Measurements from ENCODE around the gene PEX14. TPM values are rescaled to one million over a fixed set of nuclear protein-coding genes. Genes with fewer than 3 reads are reported as not detected.
A peak's percentile ranks its signal among the peaks of the same experiment; 100 is the strongest.

PEX14 gene
- total and polyA plus RNA-seq, 8 donors = 8.2 to 26.3 (median 12.6) TPM

DNA sequence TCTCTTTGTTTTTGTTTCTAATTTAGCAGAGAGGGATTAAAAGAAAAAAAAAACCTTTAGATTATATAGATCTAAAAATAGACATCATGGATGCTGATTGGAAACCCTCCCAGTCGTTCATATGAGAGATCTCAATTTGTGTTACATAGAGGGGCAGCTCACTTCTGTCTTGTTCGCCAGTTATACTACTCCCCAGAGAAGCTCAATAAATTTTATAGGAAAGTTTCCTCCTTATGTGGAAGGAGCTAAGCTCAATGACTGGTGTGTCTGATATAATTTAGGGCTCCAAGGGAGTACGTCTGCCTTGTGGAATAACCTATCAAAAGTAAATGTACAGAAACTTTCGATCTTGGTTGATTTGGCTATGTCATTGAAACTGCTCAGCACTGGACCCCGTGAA, 117.6 kb downstream of the PEX14 start:
- WGBS, 5 donors = 41 to 62% (median 53%) methylated on average over 5 of the region's 5 CpGs
- Histone ChIP-seq H3K27me3 (no peaks in the 10 kb centered on the region), H3K36me3 (no peaks in the 10 kb centered on the region), H3K4me1 (peaks cover 20 to 67% (median 42%) of the 10 kb centered on the region in 4 donors), H3K9me3 (no peaks in the 10 kb centered on the region), H3K27ac (peak overlapping the region in 1 of 5 donors; percentile 46), H3K4me3 (no peak overlapping the region)
- intact Hi-C loops (cut with DNase I; ENCODE audit: low total_unique reads) = loop anchor here (10.0 kb wide), 1 partner anchor 48 kb away; no protein-coding TSS in a partner anchor
- TF ChIP-seq, protein P1, sequence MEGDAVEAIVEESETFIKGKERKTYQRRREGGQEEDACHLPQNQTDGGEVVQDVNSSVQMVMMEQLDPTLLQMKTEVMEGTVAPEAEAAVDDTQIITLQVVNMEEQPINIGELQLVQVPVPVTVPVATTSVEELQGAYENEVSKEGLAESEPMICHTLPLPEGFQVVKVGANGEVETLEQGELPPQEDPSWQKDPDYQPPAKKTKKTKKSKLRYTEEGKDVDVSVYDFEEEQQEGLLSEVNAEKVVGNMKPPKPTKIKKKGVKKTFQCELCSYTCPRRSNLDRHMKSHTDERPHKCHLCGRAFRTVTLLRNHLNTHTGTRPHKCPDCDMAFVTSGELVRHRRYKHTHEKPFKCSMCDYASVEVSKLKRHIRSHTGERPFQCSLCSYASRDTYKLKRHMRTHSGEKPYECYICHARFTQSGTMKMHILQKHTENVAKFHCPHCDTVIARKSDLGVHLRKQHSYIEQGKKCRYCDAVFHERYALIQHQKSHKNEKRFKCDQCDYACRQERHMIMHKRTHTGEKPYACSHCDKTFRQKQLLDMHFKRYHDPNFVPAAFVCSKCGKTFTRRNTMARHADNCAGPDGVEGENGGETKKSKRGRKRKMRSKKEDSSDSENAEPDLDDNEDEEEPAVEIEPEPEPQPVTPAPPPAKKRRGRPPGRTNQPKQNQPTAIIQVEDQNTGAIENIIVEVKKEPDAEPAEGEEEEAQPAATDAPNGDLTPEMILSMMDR (IDR thresholded peaks at IDR 0.05) = no peak
- TF ChIP-seq POLR2A (IDR thresholded peaks at IDR 0.05) (no peak), POLR2AphosphoS5 (IDR thresholded peaks at IDR 0.05) (no peak), EP300 (IDR thresholded peaks at IDR 0.05) (no peak)
- DNase-seq = no peak

- Histone ChIP-seq H3K9me3 (no peaks in the 10 kb centered on the region), H3K36me3 (no peaks in the 10 kb centered on the region), H3K27me3 (no peaks in the 10 kb centered on the region), H3K4me1 (peaks cover 20 to 73% (median 52%) of the 10 kb centered on the region in 4 donors), H3K27ac (no peak overlapping the region), H3K4me3 (no peak overlapping the region)
- TF ChIP-seq EP300 (IDR thresholded peaks at IDR 0.05) = no peak
- TF ChIP-seq POLR2A (IDR thresholded peaks at IDR 0.05) = no peak
- TF ChIP-seq POLR2AphosphoS5 (IDR thresholded peaks at IDR 0.05) = no peak
- TF ChIP-seq, protein P1 (IDR thresholded peaks at IDR 0.05) = no peak
- intact Hi-C loops (cut with DNase I; ENCODE audit: low total_unique reads) = loop anchor here (10.0 kb wide), 1 partner anchor 49 kb away; no protein-coding TSS in a partner anchor
- 89 to 96% (median 95%) methylated on average over 11 of the region's 11 CpGs for WGBS, 5 donors
- no peak for DNase-seq
Observed at GRCh38 chr1:10593750-10594149, 119.0 kb downstream of the PEX14 start.

DNA sequence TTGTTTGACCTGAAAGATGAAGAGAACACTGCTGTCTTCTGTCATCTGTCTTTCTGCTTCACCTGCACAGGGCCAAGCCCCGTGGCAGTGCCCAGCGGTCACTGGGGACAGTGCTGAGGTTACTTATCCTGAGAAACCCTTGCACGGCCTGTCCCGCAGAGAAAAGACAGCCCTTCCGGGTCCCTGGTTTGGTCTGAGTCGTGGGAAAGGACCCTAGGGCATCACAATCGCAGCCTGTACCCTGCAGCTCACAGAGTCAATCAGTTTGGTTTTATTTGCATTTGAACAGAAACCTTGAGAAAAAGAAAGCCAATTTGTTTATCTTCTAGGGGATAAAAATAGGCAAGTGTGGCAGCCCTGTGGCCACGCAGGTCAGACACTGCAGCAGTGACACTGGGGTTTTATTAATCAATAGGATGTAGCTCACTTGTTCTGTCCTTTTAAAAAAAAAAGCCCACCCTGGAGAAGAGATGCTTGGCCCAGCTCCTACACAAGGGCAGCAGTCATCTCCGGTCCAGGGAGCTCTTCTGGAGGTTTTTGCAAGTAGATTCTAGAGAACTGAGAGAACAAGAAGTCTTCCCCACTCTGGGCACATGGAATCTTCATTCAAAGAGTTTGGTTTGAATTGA, 120.0 kb downstream of the PEX14 start:
- no peaks in the 10 kb centered on the region for H3K9me3 ChIP-seq
- intact Hi-C loops (cut with DNase I; ENCODE audit: low total_unique reads) = loop anchor here (10.0 kb wide), 1 partner anchor 50 kb away; no protein-coding TSS in a partner anchor
- no peak for DNase-seq
- H3K4me1 ChIP-seq = peaks cover 28 to 80% (median 56%) of the 10 kb centered on the region in 4 donors
- H3K4me3 ChIP-seq = no peak overlapping the region
- no peaks in the 10 kb centered on the region for H3K27me3 ChIP-seq
- peak overlapping the region in 1 of 5 donors; percentile 23 for H3K27ac ChIP-seq
- H3K36me3 ChIP-seq = peaks cover 0 to 7% (median 3%) of the 10 kb centered on the region in 4 donors
- 38 to 66% (median 62%) methylated on average over 9 of the region's 9 CpGs for WGBS, 5 donors
- TF ChIP-seq, protein P1 (IDR thresholded peaks at IDR 0.05) = no peak
- no peak for TF ChIP-seq POLR2A (IDR thresholded peaks at IDR 0.05)
- no peak for TF ChIP-seq POLR2AphosphoS5 (IDR thresholded peaks at IDR 0.05)
- no peak for TF ChIP-seq EP300 (IDR thresholded peaks at IDR 0.05)

- Histone ChIP-seq H3K27me3 (no peaks in the 10 kb centered on the region), H3K9me3 (no peaks in the 10 kb centered on the region), H3K27ac (peak overlapping the region in 2 of 5 donors; percentile 25 to 34), H3K36me3 (peaks cover 0 to 13% (median 3%) of the 10 kb centered on the region in 4 donors), H3K4me1 (peaks cover 24 to 69% (median 43%) of the 10 kb centered on the region in 4 donors), H3K4me3 (no peak overlapping the region)
- no peak for DNase-seq
- intact Hi-C loops (cut with DNase I; ENCODE audit: low total_unique reads) = loop anchor here (10.0 kb wide), 1 partner anchor 52 kb away; no protein-coding TSS in a partner anchor
- TF ChIP-seq EP300 (IDR thresholded peaks at IDR 0.05) (no peak), POLR2A (IDR thresholded peaks at IDR 0.05) (no peak), POLR2AphosphoS5 (IDR thresholded peaks at IDR 0.05) (no peak)
- TF ChIP-seq, protein P1 (IDR thresholded peaks at IDR 0.05) = no peak
- WGBS, 5 donors = 22 to 50% (median 37%) methylated on average over 6 of the region's 6 CpGs
Observed at GRCh38 chr1:10596780-10597179, 122.0 kb downstream of the PEX14 start.
